ENCODE data around the gene RAB3IP. TPM values are rescaled to one million over a fixed set of nuclear protein-coding genes. Genes with fewer than 3 reads are reported as not detected.

Gene RAB3IP
- total RNA-seq, 2 experiments from 2014 or later = 34.2 to 37.3 TPM

Other genes with a start within 250 kb of the RAB3IP start
- gene CCT2, start 153.4 kb upstream of the RAB3IP start, total RNA-seq = 100 to 1,000 TPM; 449 to 452 TPM
- not detected for gene LRRC10, start 128.0 kb upstream of the RAB3IP start, total RNA-seq
- gene BEST3, start 39.6 kb upstream of the RAB3IP start, total RNA-seq = not detected
- gene MYRFL, start 86.4 kb downstream of the RAB3IP start, total RNA-seq = not detected

Measured in activated CD8-positive, alpha-beta memory T cell treated with anti-CD3 and anti-CD28 coated beads for 36 hours (primary cell).